Activated B cell treated with CpG ODN at 0.5 μM for 24 hours (primary cell): ENCODE results near the gene POLN. TPM values are rescaled to one million over a fixed set of nuclear protein-coding genes. Genes with fewer than 3 reads are reported as not detected.
A peak's percentile ranks its signal among the peaks of the same experiment; 100 is the strongest.

Source experiments
- ATAC-seq: fragments of 200-7000 bp; cut with Tn5 transposase; one replicate; pipeline ENCODE4 v1.10.0; 2021; ENCODE audit warnings: low read depth, mild to moderate bottlenecking, moderate library complexity
- CTCF ChIA-PET: fragments of 350-600 bp; sonication (Branson Sonifier 250); formaldehyde crosslinking; loops from one replicate; lab custom pipeline; 2021; ENCODE audit warnings: antibody characterized with exemption; lab: Charles Lee
- POLR2A ChIA-PET: fragments of 350-600 bp; sonication (Branson Sonifier 250); formaldehyde crosslinking; loops from one replicate; lab custom pipeline; 2021; ENCODE audit warnings: antibody characterized with exemption; lab: Charles Lee
- DNase-seq: peaks from one replicate; pipeline ENCODE4 v3.0.0; 2022
- H3K27ac Mint-ChIP-seq: one replicate; pipeline ENCODE4 v1.8.0; 2020; ENCODE audit warnings: mixed read lengths
- H3K27me3 Mint-ChIP-seq: one replicate; pipeline ENCODE4 v1.8.0; 2021; ENCODE audit warnings: mixed read lengths
- H3K36me3 Mint-ChIP-seq: one replicate; pipeline ENCODE4 v1.8.0; 2021; ENCODE audit warnings: low read depth, mixed read lengths
- H3K4me1 Mint-ChIP-seq: one replicate; pipeline ENCODE4 v1.8.0; 2021; ENCODE audit warnings: mixed read lengths
- H3K4me3 Mint-ChIP-seq: one replicate; pipeline ENCODE4 v1.8.0; 2020; ENCODE audit warnings: mild to moderate bottlenecking, mixed read lengths
- H3K9me3 Mint-ChIP-seq: one replicate; pipeline ENCODE4 v1.8.0; 2020; ENCODE audit warnings: mixed read lengths
- intact Hi-C: fragments of 100-400 bp; cut with micrococcal nuclease; formaldehyde crosslinking; loops from one replicate; pipeline ENCODE4 v1.15.1; 2024
- total RNA-seq: library from RNA; stranded (reverse); gene quantifications from 2 replicates; pipeline ENCODE4 v1.2.3, GENCODE V29; 2022
- TF ChIP-seq, protein P1 (sequence below): fragments of 200-600 bp; IDR thresholded peaks from one replicate; pipeline ENCODE4 v1.8.0; 2022; ENCODE audit warnings: antibody characterized with exemption, mild to moderate bottlenecking

POLN gene
- total RNA-seq, 1 donor from 2014 or later = 1.4 TPM

DNA sequence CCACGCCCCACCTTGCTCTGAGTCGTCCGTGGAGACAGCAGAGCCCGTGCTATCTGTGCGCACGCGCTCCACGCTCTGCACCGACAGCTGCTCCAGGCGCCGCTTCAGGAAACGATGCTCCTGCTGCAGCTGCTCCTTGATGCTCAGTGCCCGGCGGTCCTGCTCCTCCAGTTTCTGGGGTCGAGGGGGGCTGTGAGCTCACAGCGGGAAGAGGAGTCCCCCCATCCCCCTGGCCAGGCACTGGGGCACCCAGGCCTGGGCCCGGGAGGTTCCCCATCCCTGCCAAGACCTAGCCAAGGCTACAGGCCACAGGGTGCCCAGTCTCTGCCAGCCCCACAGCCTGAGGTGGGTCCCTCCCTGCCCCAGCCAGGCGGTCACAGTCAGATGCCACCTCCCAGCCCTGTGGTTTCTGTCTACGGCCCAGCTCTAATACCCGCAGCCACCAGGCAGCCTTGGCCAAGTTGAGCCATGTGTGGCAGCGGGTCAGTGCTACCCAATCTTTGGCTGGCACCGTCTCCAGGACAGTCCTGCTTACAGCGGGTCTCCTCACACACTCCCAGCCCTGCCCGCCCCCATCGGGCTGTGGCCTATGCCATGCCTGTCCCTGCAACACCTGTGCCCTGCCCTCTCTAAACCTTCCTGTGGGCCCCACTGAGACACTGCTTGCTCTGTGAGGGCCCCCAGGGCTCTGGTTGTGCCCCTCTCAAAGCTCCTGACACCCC is 9.3 kb upstream of the POLN start:
- POLR2A ChIA-PET = interaction anchor here (0.7 kb wide), 1 partner anchor 40 kb away, joined by 3 read pairs; no protein-coding TSS in a partner anchor
- no peaks in the 10 kb centered on the region for H3K27me3 Mint-ChIP-seq
- no peaks in the 10 kb centered on the region for H3K4me1 Mint-ChIP-seq
- intact Hi-C loops = no loop called here
- no peak for ATAC-seq
- peaks cover 45% of the 10 kb centered on the region for H3K36me3 Mint-ChIP-seq
- peak; percentile 14 for DNase-seq
- no peak overlapping the region for H3K4me3 Mint-ChIP-seq
- TF ChIP-seq, protein P1, sequence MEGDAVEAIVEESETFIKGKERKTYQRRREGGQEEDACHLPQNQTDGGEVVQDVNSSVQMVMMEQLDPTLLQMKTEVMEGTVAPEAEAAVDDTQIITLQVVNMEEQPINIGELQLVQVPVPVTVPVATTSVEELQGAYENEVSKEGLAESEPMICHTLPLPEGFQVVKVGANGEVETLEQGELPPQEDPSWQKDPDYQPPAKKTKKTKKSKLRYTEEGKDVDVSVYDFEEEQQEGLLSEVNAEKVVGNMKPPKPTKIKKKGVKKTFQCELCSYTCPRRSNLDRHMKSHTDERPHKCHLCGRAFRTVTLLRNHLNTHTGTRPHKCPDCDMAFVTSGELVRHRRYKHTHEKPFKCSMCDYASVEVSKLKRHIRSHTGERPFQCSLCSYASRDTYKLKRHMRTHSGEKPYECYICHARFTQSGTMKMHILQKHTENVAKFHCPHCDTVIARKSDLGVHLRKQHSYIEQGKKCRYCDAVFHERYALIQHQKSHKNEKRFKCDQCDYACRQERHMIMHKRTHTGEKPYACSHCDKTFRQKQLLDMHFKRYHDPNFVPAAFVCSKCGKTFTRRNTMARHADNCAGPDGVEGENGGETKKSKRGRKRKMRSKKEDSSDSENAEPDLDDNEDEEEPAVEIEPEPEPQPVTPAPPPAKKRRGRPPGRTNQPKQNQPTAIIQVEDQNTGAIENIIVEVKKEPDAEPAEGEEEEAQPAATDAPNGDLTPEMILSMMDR = no peak
- no peak overlapping the region for H3K27ac Mint-ChIP-seq
- CTCF ChIA-PET = no interaction called here
- H3K9me3 Mint-ChIP-seq = no peaks in the 10 kb centered on the region

DNA sequence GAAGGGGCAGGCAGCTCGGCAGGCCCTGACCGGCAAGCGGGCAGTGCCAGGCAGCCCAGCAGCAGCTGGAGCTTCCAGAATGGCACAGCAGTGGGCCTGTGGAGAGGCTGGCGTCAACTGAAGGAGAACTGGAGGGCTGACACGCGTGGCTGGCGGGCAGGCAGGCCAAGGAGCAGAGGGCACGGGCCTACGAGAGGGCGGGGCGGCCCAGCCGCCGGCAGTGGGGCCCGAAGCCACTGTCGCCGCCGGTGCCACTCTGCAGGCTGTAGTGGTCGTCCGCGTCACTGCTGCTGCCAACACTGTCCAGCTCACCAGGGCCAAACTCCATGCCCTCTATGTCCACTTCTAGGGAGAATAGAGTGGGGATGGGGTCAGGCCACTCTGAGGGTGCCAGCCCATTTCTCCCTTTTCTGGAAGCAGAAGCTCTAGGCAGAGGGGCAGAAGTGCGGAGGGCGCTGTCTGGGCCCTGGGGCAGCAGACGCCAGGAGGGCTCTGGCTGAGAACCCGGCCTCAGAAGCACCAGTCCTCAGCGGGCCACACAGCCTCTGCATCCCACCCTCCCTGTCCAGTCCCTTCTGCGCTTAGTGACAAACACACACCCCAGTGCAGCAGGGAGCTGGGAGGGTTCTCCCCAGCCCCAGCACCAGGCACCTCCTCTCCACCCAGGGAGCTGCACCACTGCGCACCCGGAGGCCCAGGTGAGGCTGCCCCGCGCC is 8.6 kb upstream of the POLN start:
- no peak overlapping the region for H3K4me3 Mint-ChIP-seq
- ChIA-PET CTCF (no interaction called here), POLR2A (interaction anchor here (0.7 kb wide), 1 partner anchor 40 kb away, joined by 3 read pairs; no protein-coding TSS in a partner anchor)
- ATAC-seq (no peak), DNase-seq (no peak)
- H3K9me3 Mint-ChIP-seq = no peaks in the 10 kb centered on the region
- no peaks in the 10 kb centered on the region for H3K4me1 Mint-ChIP-seq
- no peak overlapping the region for H3K27ac Mint-ChIP-seq
- TF ChIP-seq, protein P1 = no peak
- intact Hi-C loops = no loop called here
- H3K36me3 Mint-ChIP-seq = peaks cover 45% of the 10 kb centered on the region
- H3K27me3 Mint-ChIP-seq = no peaks in the 10 kb centered on the region

DNA sequence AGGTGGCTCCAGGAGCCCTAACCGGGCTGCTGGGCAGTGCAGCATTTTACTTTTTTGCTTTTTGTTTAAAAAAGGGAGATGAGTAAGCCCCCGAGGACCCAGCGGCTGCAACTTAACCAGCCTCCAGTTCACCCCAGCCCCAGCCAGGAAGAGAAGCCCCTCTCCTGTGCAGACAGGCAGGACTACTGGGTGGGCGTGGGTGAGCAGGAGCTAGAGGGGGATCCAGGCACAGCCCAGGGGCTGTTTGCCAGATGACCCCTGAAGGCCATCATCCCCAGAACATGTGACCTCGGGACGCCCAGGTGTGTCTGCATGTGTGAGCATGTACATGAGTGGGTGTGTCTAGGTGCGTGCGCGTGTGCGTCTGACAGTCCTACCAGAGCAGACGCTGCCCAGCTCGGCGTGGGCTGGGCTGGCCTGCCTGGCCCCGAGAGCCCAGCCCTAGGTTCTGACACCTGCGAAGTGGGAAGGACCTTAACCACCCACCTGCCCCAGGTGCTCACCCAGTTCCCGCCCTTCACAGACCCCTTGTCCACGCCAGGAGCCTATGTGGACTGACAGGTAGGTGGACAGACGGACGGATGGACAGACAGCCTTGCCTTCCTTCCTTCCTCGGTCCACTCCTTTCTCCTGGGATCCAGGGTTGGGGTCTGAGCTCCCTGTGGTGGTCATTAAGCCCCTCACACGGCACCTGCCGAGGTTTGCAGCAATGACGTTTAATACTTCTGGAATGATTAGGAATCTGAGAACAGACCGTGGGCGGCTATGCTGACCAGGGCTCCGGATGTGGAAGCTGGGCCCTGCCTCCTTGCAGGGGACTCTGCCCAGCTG is 7.8 kb upstream of the POLN start:
- H3K36me3 Mint-ChIP-seq = peaks cover 39% of the 10 kb centered on the region
- H3K27me3 Mint-ChIP-seq = no peaks in the 10 kb centered on the region
- no peak overlapping the region for H3K4me3 Mint-ChIP-seq
- no peaks in the 10 kb centered on the region for H3K9me3 Mint-ChIP-seq
- H3K27ac Mint-ChIP-seq = no peak overlapping the region
- no peak for ATAC-seq
- CTCF ChIA-PET = no interaction called here
- no peaks in the 10 kb centered on the region for H3K4me1 Mint-ChIP-seq
- POLR2A ChIA-PET = interaction anchor here (1.0 kb wide), 1 partner anchor 169 kb away, joined by 3 read pairs; the partner anchor contains the start of genes CFAP99 and ZFYVE28
- no peak for DNase-seq
- intact Hi-C loops = loop anchor here (10.0 kb wide), 4 partner anchors 245 to 715 kb away; partner anchors contain the start of genes GRK4, NELFA and NOP14
- TF ChIP-seq, protein P1 = no peak

DNA sequence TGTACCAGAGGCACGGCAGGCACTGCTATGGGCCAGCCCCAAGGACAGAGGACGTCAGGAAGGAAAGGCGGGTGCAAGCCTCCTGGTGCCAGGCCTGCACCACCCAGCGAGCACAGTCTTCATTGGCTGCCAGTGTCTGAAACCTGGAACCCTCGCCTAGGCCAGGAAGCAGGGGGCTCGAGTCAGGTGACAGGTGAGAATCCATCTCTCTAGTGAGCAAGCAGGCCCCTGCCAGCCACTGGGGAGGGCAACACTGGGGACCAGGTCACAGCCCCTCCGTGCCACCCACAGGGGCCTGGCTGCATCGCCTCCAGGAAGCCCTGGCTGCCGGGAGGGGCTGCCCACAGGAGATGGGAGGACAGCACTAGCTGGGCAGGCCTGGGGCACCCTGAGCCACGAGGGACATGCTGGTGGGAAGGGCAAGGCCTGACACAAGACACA is 6.9 kb upstream of the POLN start:
- POLR2A ChIA-PET = interaction anchor here (1.0 kb wide), 1 partner anchor 170 kb away, joined by 3 read pairs; the partner anchor contains the start of genes CFAP99 and ZFYVE28
- Mint-ChIP-seq H3K9me3 (no peaks in the 10 kb centered on the region), H3K27ac (no peak overlapping the region), H3K36me3 (peaks cover 30% of the 10 kb centered on the region), H3K27me3 (no peaks in the 10 kb centered on the region), H3K4me3 (no peak overlapping the region), H3K4me1 (peaks cover 6% of the 10 kb centered on the region)
- intact Hi-C loops = loop anchor here (10.0 kb wide), 4 partner anchors 244 to 716 kb away; partner anchors contain the start of genes GRK4, NELFA and NOP14
- DNase-seq = peak; percentile 9
- CTCF ChIA-PET = no interaction called here
- no peak for ATAC-seq
- TF ChIP-seq, protein P1 = no peak
